HEK293 (cell line): ENCODE results near the gene C13orf46.

Experiments
- MYNN ChIP-seq: fragments of 450-650 bp; formaldehyde crosslinking; IDR thresholded peaks from 2 replicates; pipeline ENCODE4 v1.5.1; 2016; ENCODE audit warnings: missing biosample characterization, missing genetic modification characterization, borderline replicate concordance
- SCRT2 ChIP-seq: fragments of 450-650 bp; formaldehyde crosslinking; IDR thresholded peaks from 2 replicates; pipeline ENCODE4 v1.5.1; 2016; ENCODE audit warnings: missing biosample characterization, missing genetic modification characterization
- YY1 ChIP-seq: fragments of 450-650 bp; formaldehyde crosslinking; IDR thresholded peaks from 2 replicates; pipeline ENCODE4 v1.5.1; 2018; ENCODE audit warnings: missing biosample characterization, missing genetic modification characterization
- ZNF274 ChIP-seq, 2 experiments: fragments of 200-500 bp in 1 of 2; fragments of 450-650 bp in 1 of 2; sonication (Bioruptor generic) in 1 of 2; formaldehyde crosslinking in 1 of 2; IDR thresholded peaks; 2 replicates each; pipeline versions ENCODE4 v1.5.1 to v1.6.1; 2014 to 2016; ENCODE audit warnings: borderline replicate concordance in 1 of 2, inconsistent platforms in 1 of 2, low read length in 1 of 2, missing biosample characterization in 1 of 2, missing genetic modification characterization in 1 of 2
- ZNF585B ChIP-seq: fragments of 450-650 bp; formaldehyde crosslinking; IDR thresholded peaks from 2 replicates; pipeline ENCODE4 v1.5.1; 2016; ENCODE audit warnings: missing biosample characterization, missing genetic modification characterization
- TF ChIP-seq, protein P1 (sequence below): fragments of 450-650 bp; formaldehyde crosslinking; IDR thresholded peaks from 2 replicates; pipeline ENCODE4 v1.5.1; 2017; ENCODE audit warnings: missing biosample characterization, mild to moderate bottlenecking, missing genetic modification characterization, moderate library complexity
- TF ChIP-seq, protein P2 (sequence below): fragments of 450-650 bp; formaldehyde crosslinking; IDR thresholded peaks from 2 replicates; pipeline ENCODE4 v1.5.1; 2016; ENCODE audit warnings: missing biosample characterization, missing genetic modification characterization
- TF ChIP-seq, protein P3 (sequence below): fragments of 450-650 bp; formaldehyde crosslinking; IDR thresholded peaks from 2 replicates; pipeline ENCODE4 v1.5.1; 2016; ENCODE audit warnings: missing biosample characterization, missing genetic modification characterization
- TF ChIP-seq, protein P4 (sequence below): fragments of 450-650 bp; formaldehyde crosslinking; conservative IDR thresholded peaks from 2 replicates; pipeline ENCODE4 v1.5.1; 2016; ENCODE audit warnings: low read depth, missing biosample characterization, missing genetic modification characterization

GRCh38 chr13:114013952-114014629, 40.2 kb upstream of the C13orf46 start:
- TF ChIP-seq, protein P1, sequence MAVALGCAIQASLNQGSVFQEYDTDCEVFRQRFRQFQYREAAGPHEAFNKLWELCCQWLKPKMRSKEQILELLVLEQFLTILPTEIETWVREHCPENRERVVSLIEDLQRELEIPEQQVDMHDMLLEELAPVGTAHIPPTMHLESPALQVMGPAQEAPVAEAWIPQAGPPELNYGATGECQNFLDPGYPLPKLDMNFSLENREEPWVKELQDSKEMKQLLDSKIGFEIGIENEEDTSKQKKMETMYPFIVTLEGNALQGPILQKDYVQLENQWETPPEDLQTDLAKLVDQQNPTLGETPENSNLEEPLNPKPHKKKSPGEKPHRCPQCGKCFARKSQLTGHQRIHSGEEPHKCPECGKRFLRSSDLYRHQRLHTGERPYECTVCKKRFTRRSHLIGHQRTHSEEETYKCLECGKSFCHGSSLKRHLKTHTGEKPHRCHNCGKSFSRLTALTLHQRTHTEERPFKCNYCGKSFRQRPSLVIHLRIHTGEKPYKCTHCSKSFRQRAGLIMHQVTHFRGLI (tag by site-specific recombination): no peak
- TF ChIP-seq, protein P2, sequence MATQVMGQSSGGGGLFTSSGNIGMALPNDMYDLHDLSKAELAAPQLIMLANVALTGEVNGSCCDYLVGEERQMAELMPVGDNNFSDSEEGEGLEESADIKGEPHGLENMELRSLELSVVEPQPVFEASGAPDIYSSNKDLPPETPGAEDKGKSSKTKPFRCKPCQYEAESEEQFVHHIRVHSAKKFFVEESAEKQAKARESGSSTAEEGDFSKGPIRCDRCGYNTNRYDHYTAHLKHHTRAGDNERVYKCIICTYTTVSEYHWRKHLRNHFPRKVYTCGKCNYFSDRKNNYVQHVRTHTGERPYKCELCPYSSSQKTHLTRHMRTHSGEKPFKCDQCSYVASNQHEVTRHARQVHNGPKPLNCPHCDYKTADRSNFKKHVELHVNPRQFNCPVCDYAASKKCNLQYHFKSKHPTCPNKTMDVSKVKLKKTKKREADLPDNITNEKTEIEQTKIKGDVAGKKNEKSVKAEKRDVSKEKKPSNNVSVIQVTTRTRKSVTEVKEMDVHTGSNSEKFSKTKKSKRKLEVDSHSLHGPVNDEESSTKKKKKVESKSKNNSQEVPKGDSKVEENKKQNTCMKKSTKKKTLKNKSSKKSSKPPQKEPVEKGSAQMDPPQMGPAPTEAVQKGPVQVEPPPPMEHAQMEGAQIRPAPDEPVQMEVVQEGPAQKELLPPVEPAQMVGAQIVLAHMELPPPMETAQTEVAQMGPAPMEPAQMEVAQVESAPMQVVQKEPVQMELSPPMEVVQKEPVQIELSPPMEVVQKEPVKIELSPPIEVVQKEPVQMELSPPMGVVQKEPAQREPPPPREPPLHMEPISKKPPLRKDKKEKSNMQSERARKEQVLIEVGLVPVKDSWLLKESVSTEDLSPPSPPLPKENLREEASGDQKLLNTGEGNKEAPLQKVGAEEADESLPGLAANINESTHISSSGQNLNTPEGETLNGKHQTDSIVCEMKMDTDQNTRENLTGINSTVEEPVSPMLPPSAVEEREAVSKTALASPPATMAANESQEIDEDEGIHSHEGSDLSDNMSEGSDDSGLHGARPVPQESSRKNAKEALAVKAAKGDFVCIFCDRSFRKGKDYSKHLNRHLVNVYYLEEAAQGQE (tag by site-specific recombination): no peak
- TF ChIP-seq ZNF274 (IDR thresholded peaks at IDR 0.05; ENCODE audit: low read length): no peak
- TF ChIP-seq ZNF274 (tag by site-specific recombination; IDR thresholded peaks at IDR 0.05; ENCODE audit: borderline replicate concordance): no peak
- TF ChIP-seq, protein P3, sequence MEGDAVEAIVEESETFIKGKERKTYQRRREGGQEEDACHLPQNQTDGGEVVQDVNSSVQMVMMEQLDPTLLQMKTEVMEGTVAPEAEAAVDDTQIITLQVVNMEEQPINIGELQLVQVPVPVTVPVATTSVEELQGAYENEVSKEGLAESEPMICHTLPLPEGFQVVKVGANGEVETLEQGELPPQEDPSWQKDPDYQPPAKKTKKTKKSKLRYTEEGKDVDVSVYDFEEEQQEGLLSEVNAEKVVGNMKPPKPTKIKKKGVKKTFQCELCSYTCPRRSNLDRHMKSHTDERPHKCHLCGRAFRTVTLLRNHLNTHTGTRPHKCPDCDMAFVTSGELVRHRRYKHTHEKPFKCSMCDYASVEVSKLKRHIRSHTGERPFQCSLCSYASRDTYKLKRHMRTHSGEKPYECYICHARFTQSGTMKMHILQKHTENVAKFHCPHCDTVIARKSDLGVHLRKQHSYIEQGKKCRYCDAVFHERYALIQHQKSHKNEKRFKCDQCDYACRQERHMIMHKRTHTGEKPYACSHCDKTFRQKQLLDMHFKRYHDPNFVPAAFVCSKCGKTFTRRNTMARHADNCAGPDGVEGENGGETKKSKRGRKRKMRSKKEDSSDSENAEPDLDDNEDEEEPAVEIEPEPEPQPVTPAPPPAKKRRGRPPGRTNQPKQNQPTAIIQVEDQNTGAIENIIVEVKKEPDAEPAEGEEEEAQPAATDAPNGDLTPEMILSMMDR (tag by site-specific recombination): no peak
- TF ChIP-seq YY1 (tag by site-specific recombination): no peak
- TF ChIP-seq, protein P4, sequence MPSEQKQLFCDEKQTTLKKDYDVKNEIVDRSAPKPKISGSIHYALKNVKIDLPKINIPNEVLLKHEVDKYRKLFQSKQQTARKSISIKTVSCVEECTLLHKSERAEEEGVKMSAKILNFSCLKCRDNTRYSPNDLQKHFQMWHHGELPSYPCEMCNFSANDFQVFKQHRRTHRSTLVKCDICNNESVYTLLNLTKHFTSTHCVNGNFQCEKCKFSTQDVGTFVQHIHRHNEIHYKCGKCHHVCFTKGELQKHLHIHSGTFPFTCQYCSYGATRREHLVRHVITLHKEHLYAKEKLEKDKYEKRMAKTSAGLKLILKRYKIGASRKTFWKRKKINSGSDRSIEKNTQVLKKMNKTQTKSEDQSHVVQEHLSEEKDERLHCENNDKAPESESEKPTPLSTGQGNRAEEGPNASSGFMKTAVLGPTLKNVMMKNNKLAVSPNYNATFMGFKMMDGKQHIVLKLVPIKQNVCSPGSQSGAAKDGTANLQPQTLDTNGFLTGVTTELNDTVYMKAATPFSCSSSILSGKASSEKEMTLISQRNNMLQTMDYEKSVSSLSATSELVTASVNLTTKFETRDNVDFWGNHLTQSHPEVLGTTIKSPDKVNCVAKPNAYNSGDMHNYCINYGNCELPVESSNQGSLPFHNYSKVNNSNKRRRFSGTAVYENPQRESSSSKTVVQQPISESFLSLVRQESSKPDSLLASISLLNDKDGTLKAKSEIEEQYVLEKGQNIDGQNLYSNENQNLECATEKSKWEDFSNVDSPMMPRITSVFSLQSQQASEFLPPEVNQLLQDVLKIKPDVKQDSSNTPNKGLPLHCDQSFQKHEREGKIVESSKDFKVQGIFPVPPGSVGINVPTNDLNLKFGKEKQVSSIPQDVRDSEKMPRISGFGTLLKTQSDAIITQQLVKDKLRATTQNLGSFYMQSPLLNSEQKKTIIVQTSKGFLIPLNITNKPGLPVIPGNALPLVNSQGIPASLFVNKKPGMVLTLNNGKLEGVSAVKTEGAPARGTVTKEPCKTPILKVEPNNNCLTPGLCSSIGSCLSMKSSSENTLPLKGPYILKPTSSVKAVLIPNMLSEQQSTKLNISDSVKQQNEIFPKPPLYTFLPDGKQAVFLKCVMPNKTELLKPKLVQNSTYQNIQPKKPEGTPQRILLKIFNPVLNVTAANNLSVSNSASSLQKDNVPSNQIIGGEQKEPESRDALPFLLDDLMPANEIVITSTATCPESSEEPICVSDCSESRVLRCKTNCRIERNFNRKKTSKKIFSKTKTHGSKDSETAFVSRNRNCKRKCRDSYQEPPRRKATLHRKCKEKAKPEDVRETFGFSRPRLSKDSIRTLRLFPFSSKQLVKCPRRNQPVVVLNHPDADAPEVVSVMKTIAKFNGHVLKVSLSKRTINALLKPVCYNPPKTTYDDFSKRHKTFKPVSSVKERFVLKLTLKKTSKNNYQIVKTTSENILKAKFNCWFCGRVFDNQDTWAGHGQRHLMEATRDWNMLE: no peak
- TF ChIP-seq SCRT2 (tag by site-specific recombination): no peak
- no peak for TF ChIP-seq MYNN (tag by site-specific recombination)
- no peak for TF ChIP-seq ZNF585B (tag by site-specific recombination)
